OCI-LY3 (cell line): ENCODE results near the gene ESR1.

Source experiments
- H2AFZ ChIP-seq: fragments of 200-600, 300-600 bp; shearing (Covaris generic); 2 replicates; pipeline ENCODE4 v1.6.0; 2014; ENCODE audit warnings: antibody characterized with exemption, low read depth, low read length
- H3K27ac ChIP-seq: fragments of 200-600, 300-600 bp; sonication (generic); 2 replicates; pipeline ENCODE4 v1.5.1; 2014; ENCODE audit warnings: mild to moderate bottlenecking, low read length, moderate library complexity, mixed read lengths
- H3K27me3 ChIP-seq: fragments of 200-600, 300-600 bp; sonication (generic); 2 replicates; pipeline ENCODE4 v1.6.1; 2014; ENCODE audit warnings: low read depth, low read length, mixed read lengths
- H3K36me3 ChIP-seq: fragments of 200-600, 300-600 bp; sonication (generic); replicated peaks from 2 replicates; pipeline ENCODE3; 2014; ENCODE audit warnings: low read depth, low read length, mixed read lengths
- H3K4me1 ChIP-seq: fragments of 300-600, 200-600 bp; sonication (generic); 2 replicates; pipeline ENCODE4 v1.6.1; 2014; ENCODE audit warnings: low read length, mixed read lengths
- H3K4me2 ChIP-seq: fragments of 200-600, 300-600 bp; sonication (generic); 2 replicates; pipeline ENCODE4 v1.6.1; 2014; ENCODE audit warnings: low read length, mixed read lengths
- H3K4me3 ChIP-seq: fragments of 300-600, 200-600 bp; sonication (generic); 2 replicates; pipeline ENCODE4 v1.5.1; 2014; ENCODE audit warnings: antibody characterized with exemption, mild to moderate bottlenecking, low read length, moderate library complexity
- H3K79me2 ChIP-seq: fragments of 300-600, 200-600 bp; shearing (Covaris generic); 2 replicates; pipeline ENCODE4 v1.6.1; 2014; ENCODE audit warnings: mild to moderate bottlenecking, low read length, mixed read lengths
- H3K9ac ChIP-seq: fragments of 300-600, 200-600 bp; shearing (Covaris generic); 2 replicates; pipeline ENCODE4 v1.6.0; 2014; ENCODE audit warnings: mild to moderate bottlenecking, low read length, moderate library complexity
- H3K9me3 ChIP-seq: fragments of 200-600, 300-600 bp; shearing (Covaris generic); 2 replicates; pipeline ENCODE4 v1.6.1; 2014; ENCODE audit warnings: low read length, mixed read lengths; ENCODE audit not compliant: insufficient read depth
- H4K20me1 ChIP-seq: fragments of 200-600, 300-600 bp; sonication (generic); 2 replicates; pipeline ENCODE4 v1.6.1; 2016; ENCODE audit warnings: low read length, mixed read lengths; ENCODE audit not compliant: insufficient read depth
- EZH2phosphoT487 ChIP-seq: fragments of 200-600 bp; shearing (Covaris generic); IDR thresholded peaks from 2 replicates; pipeline ENCODE4 v1.6.1; 2018; ENCODE audit warnings: antibody characterized with exemption, mixed run types, low read depth
- TF ChIP-seq, protein P1 (sequence below): fragments of 200-600, 300-600 bp; sonication (generic); IDR thresholded peaks from 2 replicates; pipeline ENCODE4 v1.5.1; 2014; ENCODE audit warnings: antibody characterized with exemption, low read length, low read depth

The ESR1 gene

GRCh38 chr6:152055517-152055916 lies 248.0 kb downstream of the ESR1 start:
- TF ChIP-seq EZH2phosphoT487, result no peak
- TF ChIP-seq, protein P1, sequence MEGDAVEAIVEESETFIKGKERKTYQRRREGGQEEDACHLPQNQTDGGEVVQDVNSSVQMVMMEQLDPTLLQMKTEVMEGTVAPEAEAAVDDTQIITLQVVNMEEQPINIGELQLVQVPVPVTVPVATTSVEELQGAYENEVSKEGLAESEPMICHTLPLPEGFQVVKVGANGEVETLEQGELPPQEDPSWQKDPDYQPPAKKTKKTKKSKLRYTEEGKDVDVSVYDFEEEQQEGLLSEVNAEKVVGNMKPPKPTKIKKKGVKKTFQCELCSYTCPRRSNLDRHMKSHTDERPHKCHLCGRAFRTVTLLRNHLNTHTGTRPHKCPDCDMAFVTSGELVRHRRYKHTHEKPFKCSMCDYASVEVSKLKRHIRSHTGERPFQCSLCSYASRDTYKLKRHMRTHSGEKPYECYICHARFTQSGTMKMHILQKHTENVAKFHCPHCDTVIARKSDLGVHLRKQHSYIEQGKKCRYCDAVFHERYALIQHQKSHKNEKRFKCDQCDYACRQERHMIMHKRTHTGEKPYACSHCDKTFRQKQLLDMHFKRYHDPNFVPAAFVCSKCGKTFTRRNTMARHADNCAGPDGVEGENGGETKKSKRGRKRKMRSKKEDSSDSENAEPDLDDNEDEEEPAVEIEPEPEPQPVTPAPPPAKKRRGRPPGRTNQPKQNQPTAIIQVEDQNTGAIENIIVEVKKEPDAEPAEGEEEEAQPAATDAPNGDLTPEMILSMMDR, result no peak
- Histone ChIP-seq H3K9me3 (no peaks in the 10 kb centered on the region), H3K4me3 (no peak overlapping the region), H3K27me3 (peaks cover 12% of the 10 kb centered on the region; the same call in 1 of the 2 replicates), H3K4me2 (no peak overlapping the region), H3K9ac (no peak overlapping the region), H3K4me1 (peaks cover 5% of the 10 kb centered on the region; the same call in 1 of the 2 replicates), H2AFZ (no peak overlapping the region), H4K20me1 (no peaks in the 10 kb centered on the region), H3K36me3 (no peaks in the 10 kb centered on the region), H3K27ac (no peak overlapping the region), H3K79me2 (no peaks in the 10 kb centered on the region)

- no peaks in the 10 kb centered on the region for H3K36me3 ChIP-seq
- no peak overlapping the region for H3K9ac ChIP-seq
- H4K20me1 ChIP-seq, result no peaks in the 10 kb centered on the region
- H3K4me1 ChIP-seq, result peaks cover 5% of the 10 kb centered on the region; the same call in 1 of the 2 replicates
- no peaks in the 10 kb centered on the region for H3K9me3 ChIP-seq
- peaks cover 12% of the 10 kb centered on the region; the same call in 1 of the 2 replicates for H3K27me3 ChIP-seq
- H2AFZ ChIP-seq, result no peak overlapping the region
- TF ChIP-seq, protein P1, result no peak
- TF ChIP-seq EZH2phosphoT487, result no peak
- H3K4me3 ChIP-seq, result no peak overlapping the region
- no peaks in the 10 kb centered on the region for H3K79me2 ChIP-seq
- no peak overlapping the region for H3K4me2 ChIP-seq
- H3K27ac ChIP-seq, result no peak overlapping the region
These were observed 250.5 kb downstream of the ESR1 start for GRCh38 chr6:152057832-152058498.

DNA sequence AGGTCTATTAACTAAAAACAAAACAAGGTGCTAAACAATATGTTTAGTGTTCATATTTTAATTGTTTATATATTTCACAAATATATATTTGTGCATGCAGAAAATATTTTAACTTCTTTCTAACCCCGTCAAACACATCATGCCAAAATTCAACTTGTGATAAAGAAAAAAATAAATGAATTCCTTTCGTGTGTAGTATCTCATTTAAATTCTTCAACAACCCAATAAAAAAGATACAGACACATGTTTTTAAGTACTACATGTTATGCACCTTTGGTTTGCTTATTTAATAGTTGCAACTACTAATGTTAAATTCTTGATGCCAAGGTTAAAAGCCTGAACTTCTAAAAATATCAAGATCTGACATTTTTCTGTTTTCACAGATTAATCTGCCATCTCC lies 252.4 kb downstream of the ESR1 start:
- Histone ChIP-seq H3K27me3 (peaks cover 4% of the 10 kb centered on the region; the same call in 1 of the 2 replicates), H3K9me3 (no peaks in the 10 kb centered on the region), H3K36me3 (no peaks in the 10 kb centered on the region), H4K20me1 (no peaks in the 10 kb centered on the region), H3K79me2 (no peaks in the 10 kb centered on the region), H3K4me1 (peaks cover 5% of the 10 kb centered on the region; the same call in 1 of the 2 replicates), H2AFZ (no peak overlapping the region), H3K4me2 (no peak overlapping the region), H3K9ac (no peak overlapping the region), H3K4me3 (no peak overlapping the region), H3K27ac (no peak overlapping the region)
- TF ChIP-seq, protein P1, result no peak
- no peak for TF ChIP-seq EZH2phosphoT487

DNA sequence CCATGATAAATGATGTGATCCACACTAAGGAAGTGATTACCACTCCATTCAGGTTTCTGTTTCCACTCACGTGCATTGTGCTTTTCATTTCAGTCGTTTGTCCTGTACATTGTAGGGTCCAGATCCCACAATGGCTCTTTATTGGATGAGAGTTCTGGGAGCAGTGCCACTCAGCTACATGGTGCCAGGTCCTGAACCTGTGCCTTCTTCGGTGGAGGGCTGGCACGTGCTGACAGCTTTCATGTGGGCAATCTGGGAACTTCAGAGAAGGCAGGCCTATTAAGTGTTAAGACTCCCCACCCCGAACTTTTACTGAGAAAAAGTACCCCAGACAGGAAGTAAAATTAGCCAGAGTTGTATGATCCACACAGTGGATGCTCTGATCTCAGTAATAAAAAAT lies 255.0 kb downstream of the ESR1 start:
- Histone ChIP-seq H3K79me2 (no peaks in the 10 kb centered on the region), H3K36me3 (no peaks in the 10 kb centered on the region), H3K4me3 (no peak overlapping the region), H3K27ac (no peak overlapping the region), H3K9ac (no peak overlapping the region), H3K27me3 (0 out of 2 replicates have a peak, but pooled peaks cover 4% of the 10 kb centered on the region), H4K20me1 (no peaks in the 10 kb centered on the region), H2AFZ (no peak overlapping the region), H3K4me2 (no peak overlapping the region), H3K4me1 (peaks cover 5% of the 10 kb centered on the region; the same call in 1 of the 2 replicates), H3K9me3 (no peaks in the 10 kb centered on the region)
- no peak for TF ChIP-seq EZH2phosphoT487
- TF ChIP-seq, protein P1, result no peak
